Heart left ventricle (tissue), 16 donors: Measurements from ENCODE around the gene PRDM16. TPM values are rescaled to one million over a fixed set of nuclear protein-coding genes. Genes with fewer than 3 reads are reported as not detected.

Source experiments
- ATAC-seq, 4 donors: fragments of 200-7000 bp; cut with Tn5 transposase; one replicate each; pipeline ENCODE4 v1.9.1; 2020 to 2022; ENCODE audit warnings: moderate library complexity in 4 of 4, mild to moderate bottlenecking in 3 of 4, moderate number of reproducible peaks in 1 of 4
- DNase-seq, 5 donors: peaks; one replicate each; pipeline ENCODE4 v3.0.0-alpha.2; 2020
- H3K27ac ChIP-seq, 12 donors: fragments of 200-600 bp; sonication (generic) in 4 of 12; one replicate each; pipeline versions ENCODE4 v1.5.0 to v1.8.0; 2016 to 2022; ENCODE audit warnings: mild to moderate bottlenecking in 2 of 12
- H3K27me3 ChIP-seq, 9 donors: fragments of 200-600 bp; sonication (generic) in 2 of 9; one replicate each; pipeline versions ENCODE4 v1.5.1 to v1.8.0; 2016 to 2022; ENCODE audit warnings: mild to moderate bottlenecking in 3 of 9
- H3K36me3 ChIP-seq, 9 donors: fragments of 200-600 bp; sonication (generic) in 2 of 9; one replicate each; pipeline versions ENCODE4 v1.5.0 to v1.8.0; 2018 to 2022; ENCODE audit warnings: mild to moderate bottlenecking in 2 of 9
- H3K4me1 ChIP-seq, 12 donors: fragments of 200-600 bp; sonication (generic) in 4 of 12; one replicate each; pipeline versions ENCODE4 v1.5.0 to v1.8.0; 2016 to 2022; ENCODE audit warnings: mild to moderate bottlenecking in 3 of 12
- H3K4me3 ChIP-seq, 12 donors: fragments of 200-600 bp; sonication (generic) in 4 of 12; one replicate each; pipeline versions ENCODE4 v1.5.0 to v1.8.0; 2017 to 2022; ENCODE audit warnings: mild to moderate bottlenecking in 9 of 12, moderate library complexity in 4 of 12
- H3K9me3 ChIP-seq, 12 donors: fragments of 200-600 bp; sonication (generic) in 4 of 12; one replicate each; pipeline versions ENCODE4 v1.5.0 to v1.8.0; 2016 to 2022; ENCODE audit warnings: mild to moderate bottlenecking in 1 of 12
- CTCF ChIP-seq, 12 donors: fragments of 200-600 bp; sonication (generic) in 4 of 12; IDR thresholded peaks; one replicate each; pipeline versions ENCODE4 v1.5.0 to v1.8.0; 2018 to 2022; ENCODE audit warnings: antibody characterized with exemption in 12 of 12, mild to moderate bottlenecking in 5 of 12
- POLR2A ChIP-seq, 2 donors: fragments of 450-650 bp; IDR thresholded peaks; one replicate each; pipeline ENCODE4 v1.6.1; 2017; ENCODE audit warnings: antibody characterized with exemption in 2 of 2, mild to moderate bottlenecking in 2 of 2, moderate library complexity in 2 of 2
- WGBS, 4 donors: extraction: QIAGEN DNeasy Blood & Tissue Kit in 2 of 4; methylation state at CpG; one replicate each; pipeline versions ENCODE4 v1.1.5 to v1.1.7; 2013 to 2018; 5-methylcytosine and 5-hydroxymethylcytosine counted together
- intact Hi-C, 10 donors: fragments of 100-400 bp; cut with DNase I; formaldehyde crosslinking; loops; one replicate each; pipeline versions ENCODE4 v1.11.1 to v1.14.2; 2022
- polyA plus RNA-seq, 2 donors: library from polyadenylated mRNA; stranded (reverse); fragments of 200-250 nt; gene quantifications; one replicate each; pipeline ENCODE4 v1.2.3, GENCODE V29; 2013
- total RNA-seq, 9 donors: library from RNA; depleted of rRNA in 2 of 9; stranded (reverse); fragments of >200 nt in 2 of 9; fragmentation: NEBNext Ultra II Directional in 3 of 9; extraction: Animal tissue kit (Norgen Biotek cat#: 25700) in 3 of 9; gene quantifications; one replicate each; pipeline versions ENCODE4 v1.1.0 to v1.2.4, GENCODE V29; 2016 to 2023
- donor health status: ischemic (EF 13 %, LVEDD 7.1; RV severe dilation, severe dysfunction).
- donor health status: healthy with polysubstance abuse.
- donor health status: DM: no; HTN: yes; CAD: no.
- donor health status: DM: no; HTN: no; CAD: no.
- donor health status: ischemic (EF 25% LVEDD 6.9; RV normal size, moderate dysfunction).
- donor health status: ischemic (EF 25% LVEDD 5.7; RV mildly dilated, moderate dysfunction).
- donor health status: healthy.
- donor health status: DM: yes; HTN: yes; CAD: no.
- donor health status: ischemic (EF 35%, LVEDD 5.7; RV mildly dilated, moderate dysfunction).
- donor health status: nonischemic (EF 11% LVEDD 7.7; RV severe dilation, severe dysfunction).
- donor health status: DM: yes; HTN: yes; CAD: no.
- donor health status: PGD.
- donor health status: ischemic (EF 29% LVEDD 5.4; RV normal size, mild dysfunction).
- donor health status: nonischemic (EF 23%, LVEDD 6.1; RV moderate dilation, normal function).

PRDM16 gene
- total and polyA plus RNA-seq, 11 donors = 6.0 to 22.7 (median 14.0) TPM

- TF ChIP-seq CTCF (IDR thresholded peaks at IDR 0.05) (no peak), POLR2A (IDR thresholded peaks at IDR 0.05) (no peak)
- Histone ChIP-seq H3K27ac (no peak overlapping the region), H3K4me3 (no peak overlapping the region), H3K4me1 (peaks cover 0 to 18% (median 12%) of the 10 kb centered on the region in 12 donors), H3K9me3 (no peaks in the 10 kb centered on the region), H3K27me3 (peaks cover 0 to 20% (median 0%) of the 10 kb centered on the region in 9 donors), H3K36me3 (no peaks in the 10 kb centered on the region)
- ATAC-seq = no peak
- no peak for DNase-seq
- WGBS, 4 donors = 85 to 90% (median 89%) methylated on average over 13 to 14 of the region's 14 CpGs
- intact Hi-C loops = no loop called here
Observed at GRCh38 chr1:3181956-3182355, 113.0 kb downstream of the PRDM16 start.

GRCh38 chr1:3183411-3183810, 114.4 kb downstream of the PRDM16 start:
- 51 to 59% (median 57%) methylated on average over 13 of the region's 13 CpGs for WGBS, 4 donors
- intact Hi-C loops = no loop called here
- Histone ChIP-seq H3K27ac (no peak overlapping the region), H3K27me3 (peaks cover 0 to 20% (median 0%) of the 10 kb centered on the region in 9 donors), H3K9me3 (no peaks in the 10 kb centered on the region), H3K4me1 (peaks cover 0 to 33% (median 25%) of the 10 kb centered on the region in 12 donors), H3K4me3 (no peak overlapping the region), H3K36me3 (no peaks in the 10 kb centered on the region)
- TF ChIP-seq CTCF (IDR thresholded peaks at IDR 0.05) (no peak), POLR2A (IDR thresholded peaks at IDR 0.05) (no peak)
- DNase-seq = no peak
- no peak for ATAC-seq

GRCh38 chr1:3183813-3184212, 114.8 kb downstream of the PRDM16 start:
- Histone ChIP-seq H3K27me3 (peaks cover 0 to 20% (median 0%) of the 10 kb centered on the region in 9 donors), H3K36me3 (no peaks in the 10 kb centered on the region), H3K9me3 (no peaks in the 10 kb centered on the region), H3K27ac (no peak overlapping the region), H3K4me3 (no peak overlapping the region), H3K4me1 (peaks cover 0 to 37% (median 25%) of the 10 kb centered on the region in 12 donors)
- 69 to 76% (median 70%) methylated on average over 22 of the region's 22 CpGs for WGBS, 4 donors
- DNase-seq (no peak), ATAC-seq (no peak)
- no peak for TF ChIP-seq CTCF (IDR thresholded peaks at IDR 0.05)
- TF ChIP-seq POLR2A (IDR thresholded peaks at IDR 0.05) = no peak
- intact Hi-C loops = loop anchor here in 1 of 10 donors (2.0 kb wide), 1 partner anchor 75 kb away; no protein-coding TSS in a partner anchor

GRCh38 chr1:3184666-3185065, 115.7 kb downstream of the PRDM16 start:
- ATAC-seq (no peak), DNase-seq (no peak)
- TF ChIP-seq CTCF (IDR thresholded peaks at IDR 0.05) (no peak), POLR2A (IDR thresholded peaks at IDR 0.05) (no peak)
- Histone ChIP-seq H3K9me3 (no peaks in the 10 kb centered on the region), H3K36me3 (no peaks in the 10 kb centered on the region), H3K4me3 (no peak overlapping the region), H3K27ac (no peak overlapping the region), H3K4me1 (peaks cover 0 to 40% (median 25%) of the 10 kb centered on the region in 12 donors), H3K27me3 (peaks cover 0 to 20% (median 0%) of the 10 kb centered on the region in 9 donors)
- 91 to 93% (median 92%) methylated on average over 20 of the region's 20 CpGs for WGBS, 4 donors
- intact Hi-C loops = loop anchor here in 3 of 10 donors (2.0 to 5.0 kb wide), 2 partner anchors 74 to 112 kb away; no protein-coding TSS in a partner anchor
